HFFc6 (cell line): Measurements from ENCODE around the gene TTC9. TPM values are rescaled to one million over a fixed set of nuclear protein-coding genes. Genes with fewer than 3 reads are reported as not detected.
A peak's percentile ranks its signal among the peaks of the same experiment; 100 is the strongest.

Experiments used
- DNase-seq: peaks from one replicate; pipeline ENCODE4 v3.0.0-alpha.2; 2018
- H3K27ac Mint-ChIP-seq: 2 replicates; pipeline ENCODE4 v1.8.0; 2020; ENCODE audit warnings: mild to moderate bottlenecking, mixed read lengths
- H3K27me3 Mint-ChIP-seq: 2 replicates; pipeline ENCODE4 v1.8.0; 2021; ENCODE audit warnings: mild to moderate bottlenecking, moderate library complexity, mixed read lengths; ENCODE audit not compliant: insufficient read depth
- H3K36me3 Mint-ChIP-seq: 2 replicates; pipeline ENCODE4 v1.8.0; 2021; ENCODE audit warnings: low read depth, mixed read lengths
- H3K4me1 Mint-ChIP-seq: 2 replicates; pipeline ENCODE4 v1.8.0; 2020; ENCODE audit warnings: low read depth, mixed read lengths
- H3K4me3 Mint-ChIP-seq: 2 replicates; pipeline ENCODE4 v1.8.0; 2020; ENCODE audit warnings: mild to moderate bottlenecking, moderate library complexity, mixed read lengths
- H3K9me3 Mint-ChIP-seq: 2 replicates; pipeline ENCODE4 v1.8.0; 2020; ENCODE audit warnings: mild to moderate bottlenecking, mixed read lengths
- CTCF ChIP-seq: fragments of 200-600 bp; sonication (generic); IDR thresholded peaks from 2 replicates; pipeline ENCODE4 v1.5.0; 2021; ENCODE audit warnings: antibody characterized with exemption, mild to moderate bottlenecking
- total RNA-seq, 6 experiments: library from RNA; stranded (reverse); fragmentation: NEBNext Ultra II Directional; extraction: Animal tissue kit (Norgen Biotek cat#: 25700); gene quantifications; 2 replicates in 1 of 6; 3 replicates in 5 of 6; pipeline ENCODE4 v1.2.3, GENCODE V29; 2021

The TTC9 gene
- total RNA-seq, 6 experiments from 2014 or later: 0.05 to 0.17 (median 0.09) TPM

GRCh38 chr14:70635971-70636595 lies 5.6 kb upstream of the TTC9 start:
- H3K27ac Mint-ChIP-seq: no peak overlapping the region

GRCh38 chr14:70638416-70638815 lies 3.3 kb upstream of the TTC9 start:
- Mint-ChIP-seq H3K27ac (no peak overlapping the region), H3K9me3 (no peaks in the 10 kb centered on the region; the same call in 1 of the 2 replicates), H3K36me3 (peaks cover 3% of the 10 kb centered on the region; the same call in 1 of the 2 replicates), H3K4me3 (no peak overlapping the region), H3K4me1 (peaks cover 8% of the 10 kb centered on the region), H3K27me3 (peaks cover 29% of the 10 kb centered on the region)
- DNase-seq: no peak
- no peak for TF ChIP-seq CTCF

More at GRCh38 chr14:70635971-70636595, 5.6 kb upstream of the TTC9 start:
- no peak for DNase-seq
- Mint-ChIP-seq H3K4me1 (peaks cover 4% of the 10 kb centered on the region), H3K36me3 (peaks cover 3% of the 10 kb centered on the region; the same call in 1 of the 2 replicates), H3K27me3 (peaks cover 21% of the 10 kb centered on the region), H3K9me3 (no peaks in the 10 kb centered on the region; the same call in 1 of the 2 replicates), H3K4me3 (no peak overlapping the region)
- no peak for TF ChIP-seq CTCF

- Mint-ChIP-seq H3K9me3 (no peaks in the 10 kb centered on the region; the same call in 1 of the 2 replicates), H3K27me3 (peaks cover 41% of the 10 kb centered on the region), H3K27ac (no peak overlapping the region), H3K36me3 (peaks cover 2% of the 10 kb centered on the region; the same call in 1 of the 2 replicates), H3K4me3 (peak overlapping the region; percentile 82), H3K4me1 (peaks cover 8% of the 10 kb centered on the region)
- no peak for TF ChIP-seq CTCF
- no peak for DNase-seq
Observed at GRCh38 chr14:70640938-70641547, 673 bp upstream of the TTC9 start.

- TF ChIP-seq CTCF: no peak
- Mint-ChIP-seq H3K9me3 (no peaks in the 10 kb centered on the region), H3K27ac (no peak overlapping the region), H3K4me1 (peaks cover 8% of the 10 kb centered on the region), H3K4me3 (peak overlapping the region; percentile 6; the same call in 1 of the 2 replicates), H3K27me3 (peaks cover 48% of the 10 kb centered on the region), H3K36me3 (no peaks in the 10 kb centered on the region)
- DNase-seq: no peak
Observed at GRCh38 chr14:70642303-70643235, 853 bp downstream of the TTC9 start.

GRCh38 chr14:70643967-70644366 lies 2.3 kb downstream of the TTC9 start:
- Mint-ChIP-seq H3K27ac (no peak overlapping the region), H3K4me3 (no peak overlapping the region), H3K27me3 (peaks cover 53% of the 10 kb centered on the region), H3K9me3 (no peaks in the 10 kb centered on the region), H3K4me1 (peaks cover 8% of the 10 kb centered on the region), H3K36me3 (no peaks in the 10 kb centered on the region)
- DNase-seq: no peak
- TF ChIP-seq CTCF: no peak
